CD4-positive, alpha-beta T cell (primary cell): ENCODE data around the gene FANCG. TPM values are rescaled to one million over a fixed set of nuclear protein-coding genes. Genes with fewer than 3 reads are reported as not detected.

Experiments used
- ATAC-seq: fragments of 200-7000 bp; cut with Tn5 transposase; one replicate; pipeline ENCODE4 v1.10.0; 2022; ENCODE audit warnings: mild to moderate bottlenecking; ENCODE audit not compliant: poor library complexity
- CTCF ChIA-PET: fragments of 350-600 bp; sonication (Branson Sonifier 250); formaldehyde crosslinking; loops from one replicate; lab custom pipeline; 2021; ENCODE audit warnings: antibody characterized with exemption, inconsistent platforms; lab: Charles Lee
- POLR2A ChIA-PET: fragments of 350-600 bp; sonication (Branson Sonifier 250); formaldehyde crosslinking; loops from one replicate; lab custom pipeline; 2021; ENCODE audit warnings: antibody characterized with exemption, inconsistent platforms; lab: Charles Lee
- DNase-seq, 14 experiments: peaks; one replicate each; pipeline ENCODE4 v3.0.0-alpha.2; 2013 to 2020; ENCODE audit warnings: mixed read lengths in 2 of 14
- H3K27ac ChIP-seq, 2 donors: one replicate each; pipeline versions ENCODE4 v1.5.1 to v1.7.0; 2013; ENCODE audit warnings: low read length in 2 of 2, low read depth in 1 of 2, mild to moderate bottlenecking in 1 of 2
- H3K27me3 ChIP-seq, 2 experiments: 1 replicate in 1 of 2; 2 replicates in 1 of 2; pipeline versions ENCODE4 v1.6.1 to v1.7.0; 2013; ENCODE audit warnings: low read length in 2 of 2, control low read depth in 1 of 2, mild to moderate bottlenecking in 1 of 2, moderate library complexity in 1 of 2; ENCODE audit not compliant: insufficient read depth in 2 of 2, control insufficient read depth in 1 of 2
- H3K36me3 ChIP-seq: one replicate; pipeline ENCODE4 v1.6.1; 2013; ENCODE audit warnings: low read length, control low read depth; ENCODE audit not compliant: insufficient read depth
- H3K4me1 ChIP-seq: one replicate; pipeline ENCODE4 v1.6.1; 2013; ENCODE audit warnings: low read length, control low read depth; ENCODE audit not compliant: insufficient read depth
- H3K4me3 ChIP-seq: one replicate; pipeline ENCODE4 v1.5.1; 2013; ENCODE audit warnings: mild to moderate bottlenecking, low read length, moderate library complexity
- H3K9me3 ChIP-seq, 2 experiments: 1 replicate in 1 of 2; 2 replicates in 1 of 2; pipeline versions ENCODE4 v1.6.1 to v1.7.0; 2013; ENCODE audit warnings: low read length in 2 of 2, mild to moderate bottlenecking in 2 of 2, control low read depth in 1 of 2, moderate library complexity in 1 of 2; ENCODE audit not compliant: control insufficient read depth in 1 of 2, insufficient read depth in 1 of 2
- H3K27ac Mint-ChIP-seq: one replicate; pipeline ENCODE4 v1.8.0; 2020; ENCODE audit warnings: mixed read lengths
- H3K27me3 Mint-ChIP-seq: one replicate; pipeline ENCODE4 v1.8.0; 2021; ENCODE audit warnings: mixed read lengths
- H3K36me3 Mint-ChIP-seq: one replicate; pipeline ENCODE4 v1.8.0; 2021; ENCODE audit warnings: low read depth, mixed read lengths
- H3K4me1 Mint-ChIP-seq: one replicate; pipeline ENCODE4 v1.8.0; 2021; ENCODE audit warnings: low read depth, mixed read lengths
- H3K4me3 Mint-ChIP-seq: one replicate; pipeline ENCODE4 v1.8.0; 2020; ENCODE audit warnings: mild to moderate bottlenecking, mixed read lengths
- H3K9me3 Mint-ChIP-seq: one replicate; pipeline ENCODE4 v1.8.0; 2020; ENCODE audit warnings: mixed read lengths
- intact Hi-C, 2 experiments: fragments of 100-400 bp; cut with DNase I in 1 of 2; cut with micrococcal nuclease in 1 of 2; formaldehyde crosslinking; loops; one replicate each; pipeline versions ENCODE4 v1.15.1 to v1.9.0; 2023 to 2025; cut with DNase I, micrococcal nuclease
- total RNA-seq, 174 experiments: library from RNA in 2 of 174; stranded (reverse) in 2 of 174; gene quantifications; one replicate each; pipeline ENCODE4 v1.2.3 and lab custom pipeline; 2021 to 2026
- TF ChIP-seq, protein P1 (sequence below): fragments of 200-600 bp; IDR thresholded peaks from one replicate; pipeline ENCODE4 v1.8.0; 2022; ENCODE audit warnings: antibody characterized with exemption, mild to moderate bottlenecking

FANCG gene
- total RNA-seq, 2 experiments from 2014 or later = 21.7 to 24.6 TPM

DNA sequence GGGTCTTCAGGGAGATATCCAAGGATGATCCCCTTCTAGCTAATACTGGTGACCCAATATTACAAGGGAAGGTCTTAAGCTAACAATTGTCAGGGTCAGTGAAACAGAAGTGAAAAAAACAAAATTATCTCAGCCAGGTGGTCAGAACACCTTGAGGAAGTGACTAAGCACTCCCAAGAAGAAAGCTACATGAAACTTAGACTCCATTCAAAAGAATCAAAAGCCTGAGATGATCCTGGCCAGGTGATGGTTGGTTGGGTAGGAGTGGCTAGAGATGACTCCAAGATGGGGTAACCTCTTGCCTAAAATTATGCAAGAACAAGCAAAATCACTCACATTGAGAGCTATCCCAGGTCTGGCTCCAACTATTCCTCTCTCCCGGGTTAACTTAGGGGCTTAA, 12.7 kb downstream of the FANCG start:
- no peaks in the 10 kb centered on the region for H3K9me3 ChIP-seq
- Mint-ChIP-seq H3K27me3 (no peaks in the 10 kb centered on the region), H3K4me1 (peaks cover 52% of the 10 kb centered on the region), H3K36me3 (peaks cover 85% of the 10 kb centered on the region), H3K9me3 (no peaks in the 10 kb centered on the region), H3K27ac (peak overlapping the region; percentile 87), H3K4me3 (no peak overlapping the region)
- ATAC-seq (no peak), DNase-seq (no peak)
- no peak overlapping the region for H3K4me3 ChIP-seq
- peaks cover 34% of the 10 kb centered on the region for H3K4me1 ChIP-seq
- no peak overlapping the region for H3K27ac ChIP-seq
- TF ChIP-seq, protein P1, sequence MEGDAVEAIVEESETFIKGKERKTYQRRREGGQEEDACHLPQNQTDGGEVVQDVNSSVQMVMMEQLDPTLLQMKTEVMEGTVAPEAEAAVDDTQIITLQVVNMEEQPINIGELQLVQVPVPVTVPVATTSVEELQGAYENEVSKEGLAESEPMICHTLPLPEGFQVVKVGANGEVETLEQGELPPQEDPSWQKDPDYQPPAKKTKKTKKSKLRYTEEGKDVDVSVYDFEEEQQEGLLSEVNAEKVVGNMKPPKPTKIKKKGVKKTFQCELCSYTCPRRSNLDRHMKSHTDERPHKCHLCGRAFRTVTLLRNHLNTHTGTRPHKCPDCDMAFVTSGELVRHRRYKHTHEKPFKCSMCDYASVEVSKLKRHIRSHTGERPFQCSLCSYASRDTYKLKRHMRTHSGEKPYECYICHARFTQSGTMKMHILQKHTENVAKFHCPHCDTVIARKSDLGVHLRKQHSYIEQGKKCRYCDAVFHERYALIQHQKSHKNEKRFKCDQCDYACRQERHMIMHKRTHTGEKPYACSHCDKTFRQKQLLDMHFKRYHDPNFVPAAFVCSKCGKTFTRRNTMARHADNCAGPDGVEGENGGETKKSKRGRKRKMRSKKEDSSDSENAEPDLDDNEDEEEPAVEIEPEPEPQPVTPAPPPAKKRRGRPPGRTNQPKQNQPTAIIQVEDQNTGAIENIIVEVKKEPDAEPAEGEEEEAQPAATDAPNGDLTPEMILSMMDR = no peak
- intact Hi-C loops = no loop called here
- H3K36me3 ChIP-seq = peaks cover 66% of the 10 kb centered on the region
- ChIA-PET CTCF (interaction anchor here (1.0 kb wide), 1 partner anchor 16 kb away, joined by 3 read pairs; no protein-coding TSS in a partner anchor), POLR2A (interaction anchor here (0.6 kb wide), 1 partner anchor 39 kb away, joined by 3 read pairs; no protein-coding TSS in a partner anchor)
- H3K27me3 ChIP-seq = no peaks in the 10 kb centered on the region

- Histone ChIP-seq H3K27me3 (no peaks in the 10 kb centered on the region), H3K36me3 (peaks cover 99% of the 10 kb centered on the region), H3K4me3 (no peak overlapping the region), H3K4me1 (no peaks in the 10 kb centered on the region), H3K9me3 (no peaks in the 10 kb centered on the region), H3K27ac (no peak overlapping the region)
- Mint-ChIP-seq H3K27ac (no peak overlapping the region), H3K27me3 (no peaks in the 10 kb centered on the region), H3K4me3 (no peak overlapping the region), H3K9me3 (no peaks in the 10 kb centered on the region), H3K36me3 (peaks cover 100% of the 10 kb centered on the region), H3K4me1 (no peaks in the 10 kb centered on the region)
- ChIA-PET POLR2A (no interaction called here), CTCF (no interaction called here)
- TF ChIP-seq, protein P1 = no peak
- DNase-seq (no peak), ATAC-seq (no peak)
- intact Hi-C loops = no loop called here
Observed at GRCh38 chr9:35060548-35061207, 19.1 kb downstream of the FANCG start.

DNA sequence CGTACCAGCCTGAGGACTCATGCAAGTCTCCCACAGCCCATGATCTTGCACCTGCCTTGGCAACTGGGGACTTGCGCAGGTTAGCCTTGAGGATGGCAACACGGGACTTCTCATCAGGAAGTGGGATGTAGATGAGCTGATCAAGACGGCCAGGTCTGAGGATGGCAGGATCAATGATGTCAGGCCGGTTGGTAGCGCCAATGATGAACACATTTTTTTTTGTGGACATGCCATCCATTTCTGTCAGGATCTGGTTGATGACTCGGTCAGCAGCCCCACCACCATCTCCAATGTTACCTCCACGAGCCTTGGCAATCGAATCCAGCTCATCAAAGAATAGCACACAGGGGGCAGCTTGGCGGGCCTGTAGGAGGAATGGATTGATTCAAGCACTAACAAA, 20.3 kb downstream of the FANCG start:
- Histone ChIP-seq H3K9me3 (no peaks in the 10 kb centered on the region), H3K4me3 (no peak overlapping the region), H3K27me3 (no peaks in the 10 kb centered on the region), H3K4me1 (no peaks in the 10 kb centered on the region), H3K27ac (no peak overlapping the region), H3K36me3 (peaks cover 96% of the 10 kb centered on the region)
- H3K4me1 Mint-ChIP-seq = no peaks in the 10 kb centered on the region
- ChIA-PET CTCF (no interaction called here), POLR2A (interaction anchor here (1.5 kb wide), 1 partner anchor 20 kb away, joined by 3 read pairs; the partner anchor contains the start of gene FANCG)
- ATAC-seq (no peak), DNase-seq (no peak)
- no peak overlapping the region for H3K27ac Mint-ChIP-seq
- H3K9me3 Mint-ChIP-seq = no peaks in the 10 kb centered on the region
- intact Hi-C loops = no loop called here
- TF ChIP-seq, protein P1 = no peak
- H3K27me3 Mint-ChIP-seq = no peaks in the 10 kb centered on the region
- peaks cover 99% of the 10 kb centered on the region for H3K36me3 Mint-ChIP-seq
- no peak overlapping the region for H3K4me3 Mint-ChIP-seq
